Erythroblast (primary cell): ENCODE data around the gene ABCA1.

Experiments used
- GATA1 ChIP-seq: IDR thresholded peaks from 2 replicates; pipeline ENCODE4 v1.6.1; 2011; ENCODE audit warnings: low read depth, mild to moderate bottlenecking, control low read depth, low read length, moderate library complexity
- POLR2A ChIP-seq: IDR thresholded peaks from 2 replicates; pipeline ENCODE4 v1.6.1; 2011; ENCODE audit warnings: mild to moderate bottlenecking, low read length

DNA sequence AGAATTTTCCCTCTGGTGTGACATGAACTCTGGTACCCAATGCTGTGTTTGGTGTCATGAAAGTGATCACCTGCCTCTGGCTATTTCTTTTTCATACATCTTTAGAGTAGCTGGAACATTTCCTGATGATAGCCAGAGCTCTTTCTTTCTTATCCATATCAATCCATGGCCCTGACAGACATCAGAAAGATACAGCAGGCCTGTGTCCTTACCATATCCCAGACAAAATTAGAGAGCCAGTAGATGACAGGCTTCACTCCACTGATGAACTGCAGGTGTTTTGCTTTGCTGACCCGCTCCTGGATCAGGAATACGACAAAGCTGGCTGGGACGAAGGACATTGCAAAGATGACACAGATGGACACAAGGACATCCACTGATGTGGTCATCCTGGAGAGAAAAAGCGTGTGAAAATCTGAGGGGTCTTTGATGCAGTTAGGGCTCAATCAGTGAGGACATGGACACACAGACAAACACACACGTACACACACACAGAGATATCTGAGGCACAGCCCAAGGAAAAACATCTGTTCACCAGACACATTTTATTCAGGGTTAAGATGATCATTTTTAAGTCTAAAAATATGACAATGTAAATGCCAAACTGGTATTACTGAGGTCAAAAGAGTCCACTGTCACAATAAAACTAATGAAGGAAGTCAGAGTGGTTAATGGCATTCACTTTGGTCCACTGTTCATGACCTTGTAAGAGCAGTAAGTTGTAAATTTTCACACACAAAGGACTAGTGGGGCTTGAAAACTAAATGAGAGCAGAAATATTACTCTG is 129.6 kb downstream of the ABCA1 start:
- TF ChIP-seq POLR2A: no peak
- TF ChIP-seq GATA1: no peak
